ENCODE data around the gene NPRL2. TPM values are rescaled to one million over a fixed set of nuclear protein-coding genes. Genes with fewer than 3 reads are reported as not detected.

Gene NPRL2
- total RNA-seq, 1 experiment from 2014 or later = 20.6 TPM

DNA sequence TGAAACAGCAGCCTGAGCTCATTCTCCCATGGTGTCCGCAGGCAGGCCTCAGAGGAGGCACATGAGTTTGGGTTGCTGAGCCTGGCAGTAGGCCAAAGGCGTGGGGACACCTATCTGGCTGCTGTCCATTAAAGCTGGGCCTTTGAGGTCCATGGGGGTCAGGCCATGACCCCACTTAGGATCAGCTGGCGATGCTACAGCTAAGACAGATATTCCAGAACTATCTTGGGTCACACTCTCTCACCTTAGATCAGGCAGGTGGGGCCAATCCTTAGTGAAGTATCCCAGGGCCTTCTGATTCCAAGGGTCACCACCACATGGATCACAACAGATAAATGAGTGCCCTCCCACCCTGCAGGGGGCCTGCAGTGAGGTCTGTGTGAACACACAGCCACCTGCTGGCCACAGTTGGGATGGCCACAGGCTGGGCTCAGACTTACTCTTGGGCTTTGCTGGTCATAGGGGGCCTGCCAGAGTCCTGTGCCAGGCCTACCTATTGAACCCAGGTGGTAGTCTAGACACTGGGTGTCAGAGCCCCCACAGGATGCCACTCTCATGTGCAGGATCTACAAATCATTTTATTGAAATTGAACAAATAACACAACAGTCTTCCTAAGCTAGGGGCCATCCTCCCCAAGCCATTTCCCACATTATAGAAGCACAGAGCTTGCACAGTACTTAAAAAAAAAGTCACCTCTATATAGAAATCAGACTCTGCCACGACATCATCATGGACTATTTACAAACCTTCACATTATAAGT is 26.0 kb downstream of the NPRL2 start (continued):
- TF ChIP-seq GRHL2 (CRISPR knock-in tag; IDR thresholded peaks at IDR 0.05; ENCODE audit: insufficient replicate concordance, severe bottlenecking) (no peak), MAX (CRISPR knock-in tag; IDR thresholded peaks at IDR 0.05) (0 out of 2 replicates have a peak, but pooled peaks have one; percentile 34), USF1 (CRISPR knock-in tag; IDR thresholded peaks at IDR 0.05) (0 out of 2 replicates have a peak, but pooled peaks have one; percentile 15), NR3C1 (CRISPR knock-in tag; conservative IDR thresholded peaks at IDR 0.05; ENCODE audit: low read depth) (no peak), SMAD3 (CRISPR knock-in tag; IDR thresholded peaks at IDR 0.05; ENCODE audit: borderline replicate concordance) (no peak), STAT6 (CRISPR knock-in tag; conservative IDR thresholded peaks at IDR 0.05; ENCODE audit: low read depth) (no peak), CBFB (CRISPR knock-in tag; IDR thresholded peaks at IDR 0.05; ENCODE audit: low read depth) (no peak), CREB1 (CRISPR knock-in tag; IDR thresholded peaks at IDR 0.05) (no peak), ELF4 (CRISPR knock-in tag; IDR thresholded peaks at IDR 0.05; ENCODE audit: low read depth) (no peak), TCF7 (CRISPR knock-in tag; IDR thresholded peaks at IDR 0.05; ENCODE audit: low read depth) (no peak), KAT7 (CRISPR knock-in tag; IDR thresholded peaks at IDR 0.05; ENCODE audit: borderline replicate concordance) (no peak)
- TF ChIP-seq, protein P1, sequence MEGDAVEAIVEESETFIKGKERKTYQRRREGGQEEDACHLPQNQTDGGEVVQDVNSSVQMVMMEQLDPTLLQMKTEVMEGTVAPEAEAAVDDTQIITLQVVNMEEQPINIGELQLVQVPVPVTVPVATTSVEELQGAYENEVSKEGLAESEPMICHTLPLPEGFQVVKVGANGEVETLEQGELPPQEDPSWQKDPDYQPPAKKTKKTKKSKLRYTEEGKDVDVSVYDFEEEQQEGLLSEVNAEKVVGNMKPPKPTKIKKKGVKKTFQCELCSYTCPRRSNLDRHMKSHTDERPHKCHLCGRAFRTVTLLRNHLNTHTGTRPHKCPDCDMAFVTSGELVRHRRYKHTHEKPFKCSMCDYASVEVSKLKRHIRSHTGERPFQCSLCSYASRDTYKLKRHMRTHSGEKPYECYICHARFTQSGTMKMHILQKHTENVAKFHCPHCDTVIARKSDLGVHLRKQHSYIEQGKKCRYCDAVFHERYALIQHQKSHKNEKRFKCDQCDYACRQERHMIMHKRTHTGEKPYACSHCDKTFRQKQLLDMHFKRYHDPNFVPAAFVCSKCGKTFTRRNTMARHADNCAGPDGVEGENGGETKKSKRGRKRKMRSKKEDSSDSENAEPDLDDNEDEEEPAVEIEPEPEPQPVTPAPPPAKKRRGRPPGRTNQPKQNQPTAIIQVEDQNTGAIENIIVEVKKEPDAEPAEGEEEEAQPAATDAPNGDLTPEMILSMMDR (IDR thresholded peaks at IDR 0.05) = peak; percentile 91
- TF ChIP-seq, protein P2, sequence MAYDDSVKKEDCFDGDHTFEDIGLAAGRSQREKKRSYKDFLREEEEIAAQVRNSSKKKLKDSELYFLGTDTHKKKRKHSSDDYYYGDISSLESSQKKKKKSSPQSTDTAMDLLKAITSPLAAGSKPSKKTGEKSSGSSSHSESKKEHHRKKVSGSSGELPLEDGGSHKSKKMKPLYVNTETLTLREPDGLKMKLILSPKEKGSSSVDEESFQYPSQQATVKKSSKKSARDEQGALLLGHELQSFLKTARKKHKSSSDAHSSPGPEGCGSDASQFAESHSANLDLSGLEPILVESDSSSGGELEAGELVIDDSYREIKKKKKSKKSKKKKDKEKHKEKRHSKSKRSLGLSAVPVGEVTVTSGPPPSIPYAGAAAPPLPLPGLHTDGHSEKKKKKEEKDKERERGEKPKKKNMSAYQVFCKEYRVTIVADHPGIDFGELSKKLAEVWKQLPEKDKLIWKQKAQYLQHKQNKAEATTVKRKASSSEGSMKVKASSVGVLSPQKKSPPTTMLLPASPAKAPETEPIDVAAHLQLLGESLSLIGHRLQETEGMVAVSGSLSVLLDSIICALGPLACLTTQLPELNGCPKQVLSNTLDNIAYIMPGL (CRISPR knock-in tag; IDR thresholded peaks at IDR 0.05) = 0 out of 2 replicates have a peak, but pooled peaks have one; percentile 28

GRCh38 chr3:50323614-50324199 is 26.9 kb downstream of the NPRL2 start:
- no peak overlapping the region for H3K4me3 Mint-ChIP-seq
- TF ChIP-seq, protein P3, sequence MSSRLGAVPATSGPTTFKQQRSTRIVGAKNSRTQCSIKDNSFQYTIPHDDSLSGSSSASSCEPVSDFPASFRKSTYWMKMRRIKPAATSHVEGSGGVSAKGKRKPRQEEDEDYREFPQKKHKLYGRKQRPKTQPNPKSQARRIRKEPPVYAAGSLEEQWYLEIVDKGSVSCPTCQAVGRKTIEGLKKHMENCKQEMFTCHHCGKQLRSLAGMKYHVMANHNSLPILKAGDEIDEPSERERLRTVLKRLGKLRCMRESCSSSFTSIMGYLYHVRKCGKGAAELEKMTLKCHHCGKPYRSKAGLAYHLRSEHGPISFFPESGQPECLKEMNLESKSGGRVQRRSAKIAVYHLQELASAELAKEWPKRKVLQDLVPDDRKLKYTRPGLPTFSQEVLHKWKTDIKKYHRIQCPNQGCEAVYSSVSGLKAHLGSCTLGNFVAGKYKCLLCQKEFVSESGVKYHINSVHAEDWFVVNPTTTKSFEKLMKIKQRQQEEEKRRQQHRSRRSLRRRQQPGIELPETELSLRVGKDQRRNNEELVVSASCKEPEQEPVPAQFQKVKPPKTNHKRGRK (CRISPR knock-in tag; IDR thresholded peaks at IDR 0.05; ENCODE audit: borderline replicate concordance) = no peak
- TF ChIP-seq SOX15 (CRISPR knock-in tag; IDR thresholded peaks at IDR 0.05) = no peak
- no peak for TF ChIP-seq ZNF425 (CRISPR knock-in tag; conservative IDR thresholded peaks at IDR 0.05)
- TF ChIP-seq PREB (CRISPR knock-in tag; IDR thresholded peaks at IDR 0.05; ENCODE audit: borderline replicate concordance) = no peak
- TF ChIP-seq KAT7 (CRISPR knock-in tag; IDR thresholded peaks at IDR 0.05; ENCODE audit: borderline replicate concordance) = no peak

More at GRCh38 chr3:50323614-50324199, 26.9 kb downstream of the NPRL2 start:
- H3K36me3 Mint-ChIP-seq = peaks cover 20% of the 10 kb centered on the region
- peak overlapping the region; percentile 70; the same call in 1 of the 2 replicates for H3K27ac Mint-ChIP-seq
- POLR2A ChIA-PET = no interaction called here
- no peaks in the 10 kb centered on the region for H3K9me3 Mint-ChIP-seq
- no peak for ATAC-seq
- H3K4me1 Mint-ChIP-seq = peaks cover 44% of the 10 kb centered on the region
- no peak for DNase-seq (ENCODE audit: low spot score)
- no peaks in the 10 kb centered on the region for H3K27me3 Mint-ChIP-seq (ENCODE audit: low read depth)
- CTCF ChIA-PET = interaction anchor here (0.5 to 5.5 kb wide), 12 partner anchors 13 to 288 kb away, joined by 3 to 95 read pairs (median 6); partner anchors contain the start of genes CISH, HYAL1, HYAL3 and IFRD2

All from WTC11 (cell line).